Stomach (tissue), 4 donors: ENCODE data around the gene TSHZ2.

Experiments
- CTCF ChIP-seq, 7 experiments: fragments of 450-650 bp in 4 of 7; fragments of 200-600 bp in 3 of 7; sonication (generic) in 3 of 7; IDR thresholded peaks; one replicate each; pipeline ENCODE4 v1.5.1; 2016 to 2019; ENCODE audit warnings: antibody characterized with exemption in 7 of 7, control low read depth in 2 of 7, mild to moderate bottlenecking in 1 of 7
- POLR2A ChIP-seq, 4 donors: fragments of 450-650 bp; IDR thresholded peaks; one replicate each; pipeline ENCODE4 v1.6.1; 2016; ENCODE audit warnings: antibody characterized with exemption in 4 of 4, control low read depth in 2 of 4, mild to moderate bottlenecking in 1 of 4, moderate library complexity in 1 of 4

GRCh38 chr20:53068241-53068640 is 96.1 kb downstream of the TSHZ2 start:
- TF ChIP-seq CTCF (IDR thresholded peaks at IDR 0.05) (no peak), POLR2A (IDR thresholded peaks at IDR 0.05) (no peak)
